CD4-positive, alpha-beta T cell (primary cell): ENCODE measurements around the gene NFIL3. TPM values are rescaled to one million over a fixed set of nuclear protein-coding genes. Genes with fewer than 3 reads are reported as not detected.

Experiments used
- ATAC-seq: fragments of 200-7000 bp; cut with Tn5 transposase; one replicate; pipeline ENCODE4 v1.10.0; 2022; ENCODE audit warnings: mild to moderate bottlenecking; ENCODE audit not compliant: poor library complexity
- CTCF ChIA-PET: fragments of 350-600 bp; sonication (Branson Sonifier 250); formaldehyde crosslinking; loops from one replicate; lab custom pipeline; 2021; ENCODE audit warnings: antibody characterized with exemption, inconsistent platforms; lab: Charles Lee
- POLR2A ChIA-PET: fragments of 350-600 bp; sonication (Branson Sonifier 250); formaldehyde crosslinking; loops from one replicate; lab custom pipeline; 2021; ENCODE audit warnings: antibody characterized with exemption, inconsistent platforms; lab: Charles Lee
- DNase-seq, 14 experiments: peaks; one replicate each; pipeline ENCODE4 v3.0.0-alpha.2; 2013 to 2020; ENCODE audit warnings: mixed read lengths in 2 of 14
- H3K27ac ChIP-seq, 2 donors: one replicate each; pipeline versions ENCODE4 v1.5.1 to v1.7.0; 2013; ENCODE audit warnings: low read length in 2 of 2, low read depth in 1 of 2, mild to moderate bottlenecking in 1 of 2
- H3K27me3 ChIP-seq, 2 experiments: 1 replicate in 1 of 2; 2 replicates in 1 of 2; pipeline versions ENCODE4 v1.6.1 to v1.7.0; 2013; ENCODE audit warnings: low read length in 2 of 2, control low read depth in 1 of 2, mild to moderate bottlenecking in 1 of 2, moderate library complexity in 1 of 2; ENCODE audit not compliant: insufficient read depth in 2 of 2, control insufficient read depth in 1 of 2
- H3K36me3 ChIP-seq: one replicate; pipeline ENCODE4 v1.6.1; 2013; ENCODE audit warnings: low read length, control low read depth; ENCODE audit not compliant: insufficient read depth
- H3K4me1 ChIP-seq: one replicate; pipeline ENCODE4 v1.6.1; 2013; ENCODE audit warnings: low read length, control low read depth; ENCODE audit not compliant: insufficient read depth
- H3K4me3 ChIP-seq: one replicate; pipeline ENCODE4 v1.5.1; 2013; ENCODE audit warnings: mild to moderate bottlenecking, low read length, moderate library complexity
- H3K9me3 ChIP-seq, 2 experiments: 1 replicate in 1 of 2; 2 replicates in 1 of 2; pipeline versions ENCODE4 v1.6.1 to v1.7.0; 2013; ENCODE audit warnings: low read length in 2 of 2, mild to moderate bottlenecking in 2 of 2, control low read depth in 1 of 2, moderate library complexity in 1 of 2; ENCODE audit not compliant: control insufficient read depth in 1 of 2, insufficient read depth in 1 of 2
- H3K27ac Mint-ChIP-seq: one replicate; pipeline ENCODE4 v1.8.0; 2020; ENCODE audit warnings: mixed read lengths
- H3K27me3 Mint-ChIP-seq: one replicate; pipeline ENCODE4 v1.8.0; 2021; ENCODE audit warnings: mixed read lengths
- H3K36me3 Mint-ChIP-seq: one replicate; pipeline ENCODE4 v1.8.0; 2021; ENCODE audit warnings: low read depth, mixed read lengths
- H3K4me1 Mint-ChIP-seq: one replicate; pipeline ENCODE4 v1.8.0; 2021; ENCODE audit warnings: low read depth, mixed read lengths
- H3K4me3 Mint-ChIP-seq: one replicate; pipeline ENCODE4 v1.8.0; 2020; ENCODE audit warnings: mild to moderate bottlenecking, mixed read lengths
- H3K9me3 Mint-ChIP-seq: one replicate; pipeline ENCODE4 v1.8.0; 2020; ENCODE audit warnings: mixed read lengths
- intact Hi-C, 2 experiments: fragments of 100-400 bp; cut with DNase I in 1 of 2; cut with micrococcal nuclease in 1 of 2; formaldehyde crosslinking; loops; one replicate each; pipeline versions ENCODE4 v1.15.1 to v1.9.0; 2023 to 2025; cut with DNase I, micrococcal nuclease
- total RNA-seq, 174 experiments: library from RNA in 2 of 174; stranded (reverse) in 2 of 174; gene quantifications; one replicate each; pipeline ENCODE4 v1.2.3 and lab custom pipeline; 2021 to 2026
- TF ChIP-seq, protein P1 (sequence below): fragments of 200-600 bp; IDR thresholded peaks from one replicate; pipeline ENCODE4 v1.8.0; 2022; ENCODE audit warnings: antibody characterized with exemption, mild to moderate bottlenecking

The NFIL3 gene
- total RNA-seq, 2 experiments from 2014 or later: 31.0 to 32.4 TPM

GRCh38 chr9:91421971-91422757 is 1.5 kb downstream of the NFIL3 start:
- Mint-ChIP-seq H3K4me1 (peaks cover 45% of the 10 kb centered on the region), H3K27me3 (peaks cover 61% of the 10 kb centered on the region), H3K36me3 (peaks cover 16% of the 10 kb centered on the region), H3K9me3 (no peaks in the 10 kb centered on the region), H3K4me3 (peak overlapping the region; percentile 96), H3K27ac (peak overlapping the region; percentile 82)
- no peak overlapping the region for H3K27ac ChIP-seq
- TF ChIP-seq, protein P1, sequence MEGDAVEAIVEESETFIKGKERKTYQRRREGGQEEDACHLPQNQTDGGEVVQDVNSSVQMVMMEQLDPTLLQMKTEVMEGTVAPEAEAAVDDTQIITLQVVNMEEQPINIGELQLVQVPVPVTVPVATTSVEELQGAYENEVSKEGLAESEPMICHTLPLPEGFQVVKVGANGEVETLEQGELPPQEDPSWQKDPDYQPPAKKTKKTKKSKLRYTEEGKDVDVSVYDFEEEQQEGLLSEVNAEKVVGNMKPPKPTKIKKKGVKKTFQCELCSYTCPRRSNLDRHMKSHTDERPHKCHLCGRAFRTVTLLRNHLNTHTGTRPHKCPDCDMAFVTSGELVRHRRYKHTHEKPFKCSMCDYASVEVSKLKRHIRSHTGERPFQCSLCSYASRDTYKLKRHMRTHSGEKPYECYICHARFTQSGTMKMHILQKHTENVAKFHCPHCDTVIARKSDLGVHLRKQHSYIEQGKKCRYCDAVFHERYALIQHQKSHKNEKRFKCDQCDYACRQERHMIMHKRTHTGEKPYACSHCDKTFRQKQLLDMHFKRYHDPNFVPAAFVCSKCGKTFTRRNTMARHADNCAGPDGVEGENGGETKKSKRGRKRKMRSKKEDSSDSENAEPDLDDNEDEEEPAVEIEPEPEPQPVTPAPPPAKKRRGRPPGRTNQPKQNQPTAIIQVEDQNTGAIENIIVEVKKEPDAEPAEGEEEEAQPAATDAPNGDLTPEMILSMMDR: no peak
- intact Hi-C loops: loop anchor here (5.0 kb wide), 2 partner anchors 60 to 1815 kb away; partner anchors contain the start of genes AUH (in 1 of the 2) and GADD45G (in 1 of the 2)
- no peaks in the 10 kb centered on the region for H3K9me3 ChIP-seq
- no peaks in the 10 kb centered on the region for H3K36me3 ChIP-seq
- H3K4me3 ChIP-seq: peak overlapping the region; percentile 73
- ATAC-seq: no peak
- DNase-seq: peak in 1 of 14 experiments; percentile 13
- H3K4me1 ChIP-seq: peaks cover 45% of the 10 kb centered on the region
- H3K27me3 ChIP-seq: peaks cover 22 to 50% of the 10 kb centered on the region in 2 experiments
- ChIA-PET CTCF (no interaction called here), POLR2A (interaction anchor here (0.6 to 1.1 kb wide), 2 partner anchors 271 to 320 kb away, joined by 3 to 4 read pairs; no protein-coding TSS in a partner anchor)

- intact Hi-C loops: loop anchor here (5.0 kb wide), 2 partner anchors 59 to 1814 kb away; partner anchors contain the start of genes AUH (in 1 of the 2) and GADD45G (in 1 of the 2)
- Mint-ChIP-seq H3K36me3 (peaks cover 16% of the 10 kb centered on the region), H3K27me3 (peaks cover 67% of the 10 kb centered on the region), H3K4me3 (peak overlapping the region; percentile 96), H3K4me1 (peaks cover 43% of the 10 kb centered on the region), H3K9me3 (no peaks in the 10 kb centered on the region), H3K27ac (no peak overlapping the region)
- CTCF ChIA-PET: no interaction called here
- DNase-seq (peak in 3 of 14 experiments; percentile 4 to 38 (median 24)), ATAC-seq (no peak)
- H3K9me3 ChIP-seq: no peaks in the 10 kb centered on the region
- H3K4me1 ChIP-seq: peaks cover 45% of the 10 kb centered on the region
- POLR2A ChIA-PET: interaction anchor here (1.1 kb wide), 1 partner anchor 319 kb away, joined by 3 read pairs; no protein-coding TSS in a partner anchor
- no peaks in the 10 kb centered on the region for H3K36me3 ChIP-seq
- TF ChIP-seq, protein P1: no peak
- no peak overlapping the region for H3K27ac ChIP-seq
- peaks cover 22 to 50% of the 10 kb centered on the region in 2 experiments for H3K27me3 ChIP-seq
- H3K4me3 ChIP-seq: peak overlapping the region; percentile 26
Observed at GRCh38 chr9:91421128-91421765, 2.4 kb downstream of the NFIL3 start.

GRCh38 chr9:91420501-91421127 is 3.0 kb downstream of the NFIL3 start:
- TF ChIP-seq, protein P1: no peak
- intact Hi-C loops: loop anchor here (5.0 kb wide), 2 partner anchors 58 to 1813 kb away; partner anchors contain the start of genes AUH (in 1 of the 2) and GADD45G (in 1 of the 2)
- Histone ChIP-seq H3K27ac (no peak overlapping the region), H3K9me3 (no peaks in the 10 kb centered on the region), H3K36me3 (no peaks in the 10 kb centered on the region), H3K27me3 (peaks cover 22 to 50% of the 10 kb centered on the region in 2 experiments), H3K4me3 (no peak overlapping the region), H3K4me1 (peaks cover 43% of the 10 kb centered on the region)
- Mint-ChIP-seq H3K9me3 (no peaks in the 10 kb centered on the region), H3K27ac (no peak overlapping the region), H3K4me3 (peak overlapping the region; percentile 55), H3K36me3 (peaks cover 16% of the 10 kb centered on the region), H3K4me1 (peaks cover 37% of the 10 kb centered on the region), H3K27me3 (peaks cover 69% of the 10 kb centered on the region)
- no peak for ATAC-seq
- ChIA-PET CTCF (no interaction called here), POLR2A (no interaction called here)
- DNase-seq: no peak
